GM06990 (cell line): Measurements from ENCODE around the gene TMEM209.

Source experiments
- DNase-seq: peaks from one replicate; pipeline ENCODE4 v3.0.0-alpha.2; 2011; ENCODE audit not compliant: insufficient read length; ENCODE audit errors: extremely low read depth
- H3K27me3 ChIP-seq: replicated peaks from 2 replicates; pipeline ENCODE4 v1.6.0; 2011; ENCODE audit warnings: low read length; ENCODE audit not compliant: control insufficient read depth, insufficient read depth
- H3K36me3 ChIP-seq: 2 replicates; pipeline ENCODE4 v1.5.1; 2011; ENCODE audit warnings: low read length; ENCODE audit not compliant: control insufficient read depth, insufficient read depth
- H3K4me3 ChIP-seq: replicated peaks from 2 replicates; pipeline ENCODE4 v1.5.1; 2011; ENCODE audit warnings: low read depth, mild to moderate bottlenecking, control low read depth, low read length
- CTCF ChIP-seq: IDR thresholded peaks from 2 replicates; pipeline ENCODE4 v1.5.1; 2011; ENCODE audit warnings: low read length, control low read depth, mild to moderate bottlenecking, inconsistent platforms; ENCODE audit not compliant: insufficient read depth, poor library complexity, severe bottlenecking

Gene TMEM209

GRCh38 chr7:130210181-130210935, 5.2 kb upstream of the TMEM209 start:
- Histone ChIP-seq H3K36me3 (no peaks in the 10 kb centered on the region), H3K4me3 (no peak overlapping the region), H3K27me3 (no peaks in the 10 kb centered on the region)
- DNase-seq = no peak
- TF ChIP-seq CTCF = no peak

- Histone ChIP-seq H3K27me3 (no peaks in the 10 kb centered on the region), H3K36me3 (no peaks in the 10 kb centered on the region), H3K4me3 (no peak overlapping the region)
- DNase-seq = no peak
- TF ChIP-seq CTCF = no peak
Observed at GRCh38 chr7:130208516-130208915, 3.3 kb upstream of the TMEM209 start.

- no peak for TF ChIP-seq CTCF
- H3K27me3 ChIP-seq = no peaks in the 10 kb centered on the region
- H3K36me3 ChIP-seq = no peaks in the 10 kb centered on the region
- no peak for DNase-seq
- H3K4me3 ChIP-seq = no peak within 1 kb of the TSS
Observed at GRCh38 chr7:130207642-130208041, 2.4 kb upstream of the TMEM209 start, which contains the start of gene SSMEM1. SSMEM1 (plus strand) TSS chr7:130207860; CDS start chr7:130207911, 51 bp downstream.

- no peak for TF ChIP-seq CTCF
Observed at GRCh38 chr7:130207033-130207432, 1.8 kb upstream of the TMEM209 start.

GRCh38 chr7:130201796-130202195, 3.4 kb downstream of the TMEM209 start:
- Histone ChIP-seq H3K4me3 (no peak overlapping the region), H3K36me3 (peaks cover 4% of the 10 kb centered on the region), H3K27me3 (no peaks in the 10 kb centered on the region)
- DNase-seq = no peak
- no peak for TF ChIP-seq CTCF

More at GRCh38 chr7:130207033-130207432, 1.8 kb upstream of the TMEM209 start:
- no peak for DNase-seq
- Histone ChIP-seq H3K36me3 (no peaks in the 10 kb centered on the region; the same call in 1 of the 2 replicates), H3K27me3 (no peaks in the 10 kb centered on the region), H3K4me3 (no peak overlapping the region)
